ENCODE results near the gene GIMAP2.
"Not testable (repeated sequence)": the region's sequence is repeated elsewhere in the genome, so short reads cannot be mapped to it uniquely, and the experiment has no call there.

Gene GIMAP2

GRCh38 chr7:150676854-150677253, 8.7 kb upstream of the GIMAP2 start:
- not testable (repeated sequence) for DNase-seq (ENCODE audit: low read depth in 2 of 2)

- DNase-seq (ENCODE audit: low read depth in 2 of 2), result not testable (repeated sequence)
Observed at GRCh38 chr7:150678601-150679000, 6.9 kb upstream of the GIMAP2 start.

DNA sequence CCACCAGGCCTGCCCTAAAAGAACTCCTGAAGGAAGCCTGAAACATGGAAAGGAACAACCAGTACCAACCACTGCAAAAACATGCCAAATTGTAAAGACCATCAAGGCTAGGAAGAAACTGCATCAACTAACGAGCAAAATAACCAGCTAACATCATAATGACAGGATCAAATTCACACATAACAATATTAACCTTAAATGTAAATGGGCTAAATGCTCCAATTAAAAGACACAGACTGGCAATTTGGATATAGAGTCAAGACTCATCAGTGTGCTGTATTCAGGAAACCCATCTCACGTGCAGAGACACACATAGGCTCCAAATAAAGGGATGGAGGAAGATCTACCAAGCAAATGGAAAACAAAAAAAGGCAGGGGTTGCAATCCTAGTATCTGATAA, 5.1 kb upstream of the GIMAP2 start:
- not testable (repeated sequence) for DNase-seq (ENCODE audit: low read depth in 2 of 2)

GRCh38 chr7:150686030-150686631, 625 bp downstream of the GIMAP2 start:
- no peak for DNase-seq (ENCODE audit: low read depth in 2 of 2)

GRCh38 chr7:150688630-150689029, 3.1 kb downstream of the GIMAP2 start:
- DNase-seq (ENCODE audit: low read depth in 2 of 2), result no peak

- DNase-seq (ENCODE audit: low read depth in 2 of 2), result no peak
Observed at GRCh38 chr7:150695654-150696053, 10.1 kb downstream of the GIMAP2 start.

- no peak for DNase-seq (ENCODE audit: low read depth in 2 of 2)
Observed at GRCh38 chr7:150703209-150703608, 17.7 kb downstream of the GIMAP2 start.

- no peak for DNase-seq (ENCODE audit: low read depth in 2 of 2)
Observed at GRCh38 chr7:150715293-150715692, 29.8 kb downstream of the GIMAP2 start.

DNA sequence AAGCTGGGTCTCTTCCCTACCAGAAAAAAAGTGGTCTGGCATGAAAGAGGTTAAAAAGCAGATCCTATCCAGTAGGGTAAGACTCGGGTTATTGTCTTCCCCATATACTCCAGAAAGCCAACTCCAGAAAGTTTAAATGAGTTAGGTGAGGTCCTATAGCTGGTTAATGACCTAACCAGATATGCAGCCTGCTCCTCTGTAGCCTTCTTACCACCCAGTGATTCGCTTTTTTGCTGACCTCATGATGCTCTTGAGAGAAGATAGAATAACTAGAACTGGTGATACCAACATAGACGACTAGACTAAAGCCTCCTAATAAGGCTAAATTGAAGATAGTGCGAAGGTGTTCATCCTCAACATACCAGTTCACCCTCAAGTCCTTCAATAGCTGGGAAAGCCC, 30.2 kb downstream of the GIMAP2 start:
- no peak for DNase-seq (ENCODE audit: low read depth in 2 of 2)

DNA sequence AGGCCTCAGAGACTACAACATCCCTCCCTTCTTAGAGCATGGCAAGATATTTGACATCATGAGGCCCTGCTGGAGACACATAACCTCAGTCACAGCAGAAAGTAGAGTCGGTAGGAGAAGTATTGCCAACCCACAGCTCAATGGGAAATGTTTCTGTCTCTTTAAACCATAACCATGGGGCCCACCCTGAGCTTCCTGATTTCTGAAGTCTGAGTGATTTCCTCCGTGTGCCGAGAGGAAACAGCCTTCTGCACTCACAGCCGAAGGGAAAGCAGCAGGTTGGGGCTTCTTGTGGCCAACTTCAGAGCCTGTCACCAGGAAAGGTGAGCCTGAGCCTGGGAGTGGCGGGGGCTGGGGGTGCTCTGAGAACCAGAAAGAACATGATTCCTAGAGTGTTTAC, 30.9 kb downstream of the GIMAP2 start, which contains the start of gene GIMAP1:
TSS of gene GIMAP1 (plus strand) at position 246 of the 400 bp plus-strand sequence. CDS start 2,435 bp downstream, outside the sequence.
- no peak for DNase-seq (ENCODE audit: low read depth in 2 of 2)

DNA sequence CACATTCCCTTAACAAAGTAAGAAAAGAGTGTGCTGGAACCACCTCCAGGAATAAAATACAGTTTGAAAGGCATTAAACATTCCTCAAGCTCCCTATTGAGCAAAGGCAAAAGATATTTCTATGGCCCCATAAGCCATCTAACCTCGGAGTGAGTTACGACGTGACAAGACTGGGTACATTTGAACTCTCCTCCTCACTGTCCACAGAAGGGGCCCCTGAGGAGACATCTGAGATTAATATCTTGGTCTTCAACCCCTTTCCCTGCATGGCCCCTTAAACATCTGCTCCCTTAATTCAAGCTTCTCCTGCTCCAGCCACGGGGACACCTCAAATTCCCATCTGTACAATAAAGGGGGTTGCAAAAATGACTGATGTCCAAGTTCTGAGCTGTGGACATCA, 31.4 kb downstream of the GIMAP2 start:
- no peak for DNase-seq (ENCODE audit: low read depth in 2 of 2)

DNA sequence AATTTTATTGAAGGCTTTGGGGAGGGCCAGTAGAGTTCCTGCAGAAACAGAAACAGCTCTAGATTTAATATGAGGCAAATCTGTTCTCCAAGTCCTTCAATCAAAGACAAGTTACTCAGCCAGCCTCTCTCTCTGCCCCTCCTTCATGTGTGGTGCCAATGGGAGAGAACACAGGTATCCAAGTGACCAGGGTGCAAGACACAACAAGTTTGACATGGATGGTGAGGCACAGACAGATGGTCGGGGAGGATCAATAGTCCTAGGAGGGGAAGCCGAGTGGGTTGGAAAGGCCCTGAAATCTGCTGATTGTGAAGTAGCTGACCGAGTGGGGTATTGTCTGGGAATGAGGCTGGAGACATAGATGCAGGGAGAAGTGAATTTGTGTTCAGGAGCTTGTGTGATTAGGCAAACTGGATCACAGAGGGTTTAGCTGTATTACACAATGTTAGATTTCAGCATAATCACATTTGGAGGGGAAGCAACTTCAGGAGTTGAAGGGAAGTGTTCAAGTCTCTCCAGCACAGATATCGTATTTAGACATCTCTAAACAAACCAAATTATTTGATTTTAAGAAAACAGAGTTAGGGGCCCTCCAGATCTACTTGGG, 32.4 kb downstream of the GIMAP2 start:
- no peak for DNase-seq (ENCODE audit: low read depth in 2 of 2)

GRCh38 chr7:150719436-150719835, 33.9 kb downstream of the GIMAP2 start:
- no peak for DNase-seq (ENCODE audit: low read depth in 2 of 2)

DNA sequence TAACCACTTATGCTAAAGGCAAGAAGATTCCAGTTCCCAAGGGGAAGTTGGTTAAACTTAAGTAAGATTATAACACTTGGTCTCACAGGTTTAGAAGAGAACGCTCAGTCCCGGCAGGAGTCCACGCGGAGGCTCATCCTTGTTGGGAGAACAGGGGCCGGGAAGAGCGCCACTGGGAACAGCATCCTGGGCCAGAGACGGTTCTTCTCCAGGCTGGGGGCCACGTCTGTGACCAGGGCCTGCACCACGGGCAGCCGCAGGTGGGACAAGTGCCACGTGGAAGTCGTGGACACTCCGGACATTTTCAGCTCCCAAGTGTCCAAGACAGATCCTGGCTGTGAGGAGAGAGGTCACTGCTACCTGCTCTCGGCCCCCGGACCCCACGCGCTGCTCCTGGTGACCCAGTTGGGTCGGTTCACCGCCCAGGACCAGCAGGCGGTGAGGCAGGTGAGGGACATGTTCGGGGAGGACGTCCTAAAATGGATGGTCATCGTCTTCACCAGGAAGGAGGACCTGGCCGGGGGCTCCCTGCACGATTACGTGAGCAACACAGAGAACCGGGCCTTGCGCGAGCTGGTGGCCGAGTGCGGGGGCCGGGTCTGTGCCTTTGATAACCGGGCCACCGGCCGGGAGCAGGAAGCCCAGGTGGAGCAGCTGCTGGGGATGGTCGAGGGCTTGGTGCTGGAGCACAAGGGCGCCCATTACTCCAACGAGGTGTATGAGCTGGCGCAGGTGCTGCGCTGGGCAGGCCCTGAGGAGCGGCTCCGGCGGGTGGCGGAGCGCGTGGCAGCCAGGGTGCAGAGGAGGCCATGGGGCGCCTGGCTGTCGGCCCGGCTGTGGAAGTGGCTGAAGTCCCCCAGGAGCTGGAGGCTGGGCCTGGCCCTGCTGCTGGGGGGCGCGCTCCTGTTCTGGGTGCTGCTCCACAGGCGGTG, 34.7 kb downstream of the GIMAP2 start:
- no peak for DNase-seq (ENCODE audit: low read depth in 2 of 2)

GRCh38 chr7:150721970-150722373, 36.5 kb downstream of the GIMAP2 start:
- no peak for DNase-seq (ENCODE audit: low read depth in 2 of 2)

DNA sequence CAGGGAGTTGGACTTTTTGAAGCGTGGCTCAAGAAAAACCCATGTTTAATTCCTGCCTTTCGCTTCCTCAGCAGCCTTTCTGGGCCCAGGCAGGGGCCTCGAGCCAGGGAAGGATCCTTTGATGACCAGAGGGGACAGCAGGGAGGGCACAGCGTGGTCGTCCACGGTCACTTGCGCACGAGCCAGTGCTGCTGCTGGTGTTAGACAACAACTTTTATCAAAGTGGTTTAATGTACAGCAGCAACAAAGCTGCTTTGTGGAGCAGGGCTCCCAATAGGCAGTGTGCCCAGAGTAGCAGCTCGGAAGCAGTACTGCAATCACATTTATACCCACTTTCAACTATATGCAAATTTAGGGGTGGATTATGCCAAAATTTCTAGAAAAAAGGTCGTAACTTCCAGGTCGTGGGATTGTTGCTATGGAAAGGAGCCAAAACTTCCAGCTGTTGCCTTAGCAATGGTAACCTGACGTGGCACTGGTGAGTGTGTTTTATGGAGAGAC, 37.0 kb downstream of the GIMAP2 start:
- no peak for DNase-seq (ENCODE audit: low read depth in 2 of 2)

- no peak for DNase-seq (ENCODE audit: low read depth in 2 of 2)
Observed at GRCh38 chr7:150723467-150723866, 38.0 kb downstream of the GIMAP2 start.

- no peak for DNase-seq (ENCODE audit: low read depth in 2 of 2)
Observed at GRCh38 chr7:150727381-150727780, 41.9 kb downstream of the GIMAP2 start.

- DNase-seq (ENCODE audit: low read depth in 2 of 2), result no peak
Observed at GRCh38 chr7:150728011-150728410, 42.5 kb downstream of the GIMAP2 start.

GRCh38 chr7:150728609-150729008, 43.1 kb downstream of the GIMAP2 start:
- no peak for DNase-seq (ENCODE audit: low read depth in 2 of 2)

DNA sequence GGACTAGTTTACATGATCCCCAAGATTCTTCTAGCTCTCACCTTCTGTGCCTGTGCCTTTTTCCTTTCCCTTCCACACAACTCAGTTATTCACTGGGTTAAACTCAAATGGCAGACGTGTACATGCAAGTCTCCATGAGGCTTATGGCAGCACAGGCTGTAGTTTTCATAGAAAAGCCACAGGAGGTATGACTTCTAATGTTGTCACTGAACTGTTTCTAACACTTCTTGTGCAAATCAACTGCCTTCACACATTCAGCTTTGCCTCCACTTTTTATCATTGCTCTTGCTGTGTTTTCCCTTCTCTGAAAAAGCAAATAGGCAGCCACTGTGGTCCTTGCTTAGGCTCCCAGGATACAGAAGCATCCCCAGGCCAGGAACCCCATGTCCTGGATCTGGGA, 46.4 kb downstream of the GIMAP2 start:
- no peak for DNase-seq (ENCODE audit: low read depth in 2 of 2)

DNA sequence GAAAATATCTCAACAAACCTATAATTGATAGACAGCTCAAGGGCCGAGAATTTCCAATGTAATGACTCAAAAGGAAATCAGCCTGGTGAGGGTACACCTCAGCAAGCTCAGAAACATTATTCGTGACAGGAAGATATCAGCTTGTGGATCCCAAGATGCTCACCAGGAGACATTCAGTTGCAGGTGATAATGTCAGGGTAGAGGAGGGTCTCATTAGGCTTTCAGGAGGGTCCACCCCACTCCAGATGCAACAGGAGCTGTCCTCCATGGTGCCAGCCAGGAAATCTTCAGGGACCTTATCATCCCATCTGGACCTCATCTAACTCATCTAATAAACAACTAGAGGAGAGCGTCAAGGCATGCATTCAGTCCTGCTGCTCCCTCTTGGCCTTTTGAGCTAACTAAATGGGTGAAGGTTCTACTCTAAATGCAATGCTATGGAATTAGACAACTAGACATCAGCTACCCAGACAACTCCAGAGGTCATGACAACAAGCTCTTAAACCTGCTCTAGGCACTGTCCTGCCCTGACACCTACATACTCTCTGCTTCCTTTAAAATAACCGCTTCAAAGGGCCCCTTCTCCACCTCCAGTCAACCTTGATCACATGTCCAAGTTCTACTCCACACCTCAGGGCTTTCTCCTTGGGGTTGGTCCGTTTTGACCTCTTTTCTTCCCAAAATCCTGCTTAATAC, 47.4 kb downstream of the GIMAP2 start:
- DNase-seq (ENCODE audit: low read depth in 2 of 2), result no peak
